Urinary bladder (tissue), 4 donors: Measurements from ENCODE around the gene NAT14. TPM values are rescaled to one million over a fixed set of nuclear protein-coding genes. Genes with fewer than 3 reads are reported as not detected.
A peak's percentile ranks its signal among the peaks of the same experiment; 100 is the strongest.
"Not testable (repeated sequence)": the region's sequence is repeated elsewhere in the genome, so short reads cannot be mapped to it uniquely, and the experiment has no call there.

ENCODE experiments used
- DNase-seq: peaks from one replicate; pipeline ENCODE4 v3.0.0-alpha.2; 2015; ENCODE audit errors: extremely low spot score
- H3K27ac ChIP-seq: one replicate; pipeline ENCODE4 v1.5.1; 2013; ENCODE audit warnings: low read depth, mild to moderate bottlenecking, moderate library complexity
- H3K36me3 ChIP-seq: one replicate; pipeline ENCODE4 v1.6.1; 2013; ENCODE audit warnings: mild to moderate bottlenecking, moderate library complexity; ENCODE audit not compliant: insufficient read depth
- H3K4me1 ChIP-seq: one replicate; pipeline ENCODE4 v1.6.1; 2013; ENCODE audit warnings: mild to moderate bottlenecking, moderate library complexity; ENCODE audit not compliant: insufficient read depth
- H3K4me3 ChIP-seq: one replicate; pipeline ENCODE4 v1.5.1; 2013; ENCODE audit warnings: low read depth, low read length
- WGBS: extraction: QIAGEN DNeasy Blood & Tissue Kit; methylation state at CpG from one replicate; pipeline ENCODE4 v1.1.7; 2013; 5-methylcytosine and 5-hydroxymethylcytosine counted together
- polyA plus RNA-seq: library from polyadenylated mRNA; stranded (reverse); fragments of 200-250 nt; gene quantifications from one replicate; pipeline ENCODE4 v1.2.3, GENCODE V29; 2013
- total RNA-seq: library from RNA; depleted of rRNA; stranded (reverse); fragments of >200 nt; gene quantifications from one replicate; pipeline ENCODE4 v1.2.3, GENCODE V29; 2014
- donor health status: healthy with polysubstance abuse.
- donor health status: healthy.

The NAT14 gene
- total and polyA plus RNA-seq, 2 donors, result 7.1 to 27.0 TPM

DNA sequence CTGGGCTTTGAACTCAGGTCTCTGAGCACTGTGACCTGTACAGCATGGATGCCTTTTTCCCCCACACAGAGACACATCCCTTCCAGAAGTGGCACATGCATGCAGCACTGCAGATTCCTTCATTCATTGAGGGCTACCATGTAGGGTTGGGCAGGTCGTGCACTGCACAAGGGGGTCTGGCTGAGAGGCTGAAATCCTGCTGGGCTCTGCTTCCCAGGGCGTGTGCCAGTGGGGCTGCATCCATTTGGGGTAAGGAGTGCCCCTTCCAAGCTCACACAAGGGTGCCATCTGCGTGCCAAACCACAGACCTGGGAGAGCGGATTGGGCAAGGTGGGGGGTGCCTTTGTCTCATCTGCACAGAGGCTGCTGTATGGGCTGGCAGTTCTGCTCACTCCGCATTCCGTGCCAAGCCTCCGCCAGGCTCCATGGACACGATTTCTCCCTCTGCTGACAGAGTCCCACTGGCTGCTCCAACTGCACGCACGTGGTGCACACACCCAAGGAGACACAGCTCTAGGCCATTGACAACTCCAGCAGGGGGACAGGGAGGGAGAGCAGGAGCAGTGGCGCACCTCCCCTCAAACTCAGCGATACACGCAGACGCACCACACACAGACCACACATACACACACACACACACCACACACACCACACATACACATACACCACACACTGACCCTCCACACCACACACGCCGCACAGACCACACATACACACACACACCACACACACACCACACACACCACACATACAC, 37.4 kb upstream of the NAT14 start:
- no peak for DNase-seq
- H3K36me3 ChIP-seq, result no peaks in the 10 kb centered on the region
- no peaks in the 10 kb centered on the region for H3K4me1 ChIP-seq
- 31% methylated on average over 16 of the region's 16 CpGs for WGBS
- no peak overlapping the region for H3K4me3 ChIP-seq
- no peak overlapping the region for H3K27ac ChIP-seq

DNA sequence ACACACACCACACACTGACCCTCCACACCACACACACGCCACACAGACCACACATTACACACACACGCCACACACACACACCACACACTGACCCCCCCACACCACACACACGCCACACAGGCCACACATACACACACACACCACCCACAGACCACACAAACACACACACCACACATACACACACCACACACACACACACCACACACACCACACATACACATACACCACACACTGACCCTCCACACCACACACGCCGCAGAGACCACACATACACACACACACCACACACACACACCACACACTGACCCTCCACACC, 36.9 kb upstream of the NAT14 start:
- H3K4me3 ChIP-seq, H3K36me3 ChIP-seq, H3K27ac ChIP-seq, DNase-seq, H3K4me1 ChIP-seq: not testable (repeated sequence)
- WGBS, result 87% methylated on average over 5 of the region's 5 CpGs

- DNase-seq, result no peak
- no peak overlapping the region for H3K27ac ChIP-seq
- H3K4me1 ChIP-seq, result no peaks in the 10 kb centered on the region
- H3K4me3 ChIP-seq, result no peak overlapping the region
- 34% methylated on average over 16 of the region's 16 CpGs for WGBS
- no peaks in the 10 kb centered on the region for H3K36me3 ChIP-seq
These were observed 35.5 kb upstream of the NAT14 start for GRCh38 chr19:55449469-55449868.

DNA sequence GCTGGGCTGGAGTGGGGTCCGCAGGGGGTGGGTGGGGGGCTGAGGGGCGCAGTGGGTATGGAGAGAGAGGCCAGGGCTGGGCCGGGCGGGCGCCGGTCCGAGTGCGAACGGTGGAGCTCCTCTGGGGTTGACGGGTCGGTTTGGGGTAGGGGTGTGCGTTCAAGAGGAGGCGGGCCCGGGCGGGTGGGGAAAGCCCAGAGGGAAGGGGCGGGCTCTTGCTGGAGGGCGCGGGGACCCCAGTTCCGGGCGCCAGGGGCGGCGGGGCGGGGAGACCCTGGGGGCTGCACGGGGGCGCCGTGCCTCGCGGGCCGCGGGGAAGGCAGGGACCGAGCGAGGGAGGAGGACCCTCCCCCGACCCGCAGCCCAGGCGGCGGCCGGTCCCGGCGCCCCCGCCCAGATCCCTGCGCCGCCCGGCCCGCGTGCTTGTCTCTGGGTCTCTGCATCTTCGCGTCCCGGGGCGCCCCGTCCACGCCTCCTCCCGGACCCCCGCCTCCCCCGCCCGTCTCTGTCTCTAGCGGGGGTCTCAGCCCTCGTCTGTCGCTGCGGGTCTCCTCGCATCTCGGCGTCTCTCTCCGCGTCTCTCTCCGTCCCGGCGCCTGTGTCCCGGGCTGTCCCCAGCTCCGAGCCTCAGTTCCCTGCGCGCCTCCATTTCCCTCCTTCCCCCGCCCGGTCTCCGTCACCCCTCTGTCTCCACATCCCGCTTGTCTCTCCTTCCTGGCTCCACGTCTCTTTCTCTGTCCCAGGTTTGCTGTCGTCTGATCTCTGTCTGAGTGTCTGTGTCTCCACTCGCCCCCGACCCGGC, 33.6 kb upstream of the NAT14 start:
- 1% methylated on average over 77 of the region's 80 CpGs for whole genome bisulfite sequencing
- no peak for DNase-seq
- Histone ChIP-seq H3K36me3 (no peaks in the 10 kb centered on the region), H3K4me3 (peak overlapping the region; percentile 26), H3K4me1 (no peaks in the 10 kb centered on the region), H3K27ac (no peak overlapping the region)

DNA sequence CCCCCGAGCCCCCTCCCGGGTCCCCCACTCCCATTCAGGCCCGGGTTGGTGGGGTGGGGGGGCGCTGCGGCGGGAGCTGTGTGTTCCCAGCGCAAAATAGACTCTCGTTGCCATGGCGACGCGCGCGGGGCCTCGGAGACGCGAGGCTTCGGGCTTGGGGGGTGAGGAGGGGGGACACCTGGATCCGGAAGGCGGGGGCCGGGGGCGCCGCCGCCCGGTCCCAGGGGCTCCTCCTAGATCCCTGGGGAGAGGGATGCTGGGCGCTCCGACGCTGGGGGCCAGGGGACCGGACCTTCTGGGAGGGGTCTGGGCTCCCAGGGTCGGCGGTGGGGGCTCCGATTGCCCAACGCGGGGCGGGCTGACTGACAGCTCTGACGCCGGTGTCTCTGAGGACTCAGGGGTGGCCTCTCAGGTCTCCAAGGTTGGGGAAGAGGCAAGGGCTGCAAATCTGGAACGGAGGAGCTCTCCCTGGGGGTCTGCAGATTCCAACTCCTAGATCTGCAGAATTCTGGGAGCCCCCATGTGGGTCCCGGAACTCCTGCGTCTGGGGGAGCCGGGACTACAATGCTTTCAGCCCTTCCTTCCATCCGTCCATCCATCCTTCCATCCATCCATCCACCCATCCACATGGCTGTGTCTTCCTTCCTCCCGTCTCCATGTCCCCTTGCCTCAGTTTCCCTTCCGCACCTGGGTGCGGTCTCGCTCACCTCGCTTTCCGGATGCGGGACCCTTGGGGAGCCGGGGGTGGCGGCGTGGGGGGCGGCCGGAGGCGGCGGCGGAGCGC, 32.8 kb upstream of the NAT14 start:
- no peaks in the 10 kb centered on the region for H3K4me1 ChIP-seq
- no peak for DNase-seq
- no peak overlapping the region for H3K27ac ChIP-seq
- WGBS, result 3% methylated on average over 57 of the region's 57 CpGs
- H3K4me3 ChIP-seq, result peak overlapping the region; percentile 26
- no peaks in the 10 kb centered on the region for H3K36me3 ChIP-seq

DNA sequence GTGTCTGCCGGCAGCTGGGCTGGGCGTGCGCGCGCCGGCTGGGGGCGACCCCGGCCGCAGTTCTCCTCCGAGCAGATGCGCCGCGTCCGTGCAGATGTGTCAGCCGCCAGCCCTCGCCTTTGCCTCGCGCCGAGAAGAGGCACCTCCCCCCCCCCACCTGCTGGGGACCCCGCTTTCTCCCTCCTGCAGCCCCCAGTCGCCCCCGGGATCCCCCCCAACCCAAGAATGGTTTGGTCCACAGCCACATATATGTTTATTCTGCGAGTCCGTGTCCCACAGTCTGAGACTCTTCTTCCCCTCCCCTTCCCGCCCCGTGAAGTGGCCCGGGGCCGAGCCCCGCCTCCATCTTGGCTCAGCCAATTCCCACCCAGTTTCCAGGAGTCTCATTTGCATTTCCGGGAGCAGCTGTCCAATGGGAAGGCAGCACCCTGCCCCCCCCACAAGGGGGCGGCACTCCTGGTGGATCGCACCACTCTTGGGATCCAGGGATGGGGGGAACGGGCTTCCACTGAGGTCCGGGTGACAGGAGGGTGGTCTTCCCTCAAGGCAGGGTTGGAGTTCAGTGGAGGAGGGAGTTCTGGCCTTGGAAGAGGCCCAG, 32.1 kb upstream of the NAT14 start:
- Histone ChIP-seq H3K4me1 (no peaks in the 10 kb centered on the region), H3K36me3 (no peaks in the 10 kb centered on the region), H3K4me3 (no peak overlapping the region), H3K27ac (no peak overlapping the region)
- WGBS, result 10% methylated on average over 34 of the region's 34 CpGs
- DNase-seq, result peak; percentile 80

DNA sequence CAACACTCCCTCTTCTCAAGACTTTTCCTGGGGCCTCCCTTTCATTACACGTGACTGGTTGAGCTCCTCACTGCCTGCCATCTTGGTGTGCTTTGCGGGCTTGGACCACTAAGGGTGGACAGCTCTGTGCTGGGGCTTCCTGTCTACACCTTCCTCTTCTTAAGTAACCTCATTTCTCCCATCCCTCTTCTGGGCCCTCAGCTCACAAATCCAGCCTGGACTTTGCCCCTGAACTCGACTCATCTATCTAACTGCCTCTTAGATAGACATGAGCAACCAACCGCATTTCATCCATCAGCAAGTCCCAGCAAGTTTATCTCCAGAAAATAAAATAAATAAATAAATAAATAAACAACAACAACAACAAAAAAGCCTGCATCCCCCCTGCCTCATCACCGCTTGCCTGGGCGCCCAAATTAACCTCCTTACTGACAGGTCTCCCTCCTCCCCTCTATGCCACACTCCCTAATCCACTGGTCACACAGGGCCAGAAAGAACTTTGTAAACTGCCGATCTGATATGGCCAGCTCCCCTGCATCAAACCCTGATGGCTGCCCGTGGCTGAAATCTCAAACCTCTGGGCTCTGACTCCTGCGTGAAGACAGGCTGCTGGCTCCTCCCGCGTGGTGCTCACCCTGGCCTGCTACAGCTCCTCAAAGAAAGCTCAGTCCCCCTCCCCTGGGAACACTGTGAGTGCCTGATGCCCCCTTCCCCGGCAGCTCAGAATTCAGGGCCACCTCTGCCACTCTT, 31.3 kb upstream of the NAT14 start:
- DNase-seq, result no peak
- 91% methylated on average over 12 of the region's 12 CpGs for WGBS
- H3K4me1 ChIP-seq, result no peaks in the 10 kb centered on the region
- H3K4me3 ChIP-seq, result no peak overlapping the region
- H3K27ac ChIP-seq, result no peak overlapping the region
- H3K36me3 ChIP-seq, result no peaks in the 10 kb centered on the region

GRCh38 chr19:55454787-55455243, 30.2 kb upstream of the NAT14 start:
- no peaks in the 10 kb centered on the region for H3K4me1 ChIP-seq
- WGBS, result 77% methylated on average over 14 of the region's 14 CpGs
- H3K4me3 ChIP-seq, result no peak overlapping the region
- no peak overlapping the region for H3K27ac ChIP-seq
- DNase-seq, result no peak
- H3K36me3 ChIP-seq, result no peaks in the 10 kb centered on the region

- DNase-seq, result no peak
- Histone ChIP-seq H3K36me3 (no peaks in the 10 kb centered on the region), H3K4me3 (no peak overlapping the region), H3K27ac (no peak overlapping the region), H3K4me1 (peaks cover under 1% of the 10 kb centered on the region)
- WGBS, result 89% methylated on average over 11 of the region's 11 CpGs
These were observed 29.3 kb upstream of the NAT14 start for GRCh38 chr19:55455576-55456235.

- H3K4me3 ChIP-seq, result no peak overlapping the region
- no peak overlapping the region for H3K27ac ChIP-seq
- no peak for DNase-seq
- H3K4me1 ChIP-seq, result peaks cover 2% of the 10 kb centered on the region
- 93% methylated on average over 14 of the region's 14 CpGs for WGBS
- no peaks in the 10 kb centered on the region for H3K36me3 ChIP-seq
These were observed 28.6 kb upstream of the NAT14 start for GRCh38 chr19:55456347-55456746.

- 87% methylated on average over 16 of the region's 16 CpGs for WGBS
- DNase-seq, result no peak
- H3K4me3 ChIP-seq, result no peak overlapping the region
- peaks cover 2% of the 10 kb centered on the region for H3K4me1 ChIP-seq
- H3K36me3 ChIP-seq, result no peaks in the 10 kb centered on the region
- H3K27ac ChIP-seq, result no peak overlapping the region
These were observed 27.1 kb upstream of the NAT14 start for GRCh38 chr19:55457683-55458457.

DNA sequence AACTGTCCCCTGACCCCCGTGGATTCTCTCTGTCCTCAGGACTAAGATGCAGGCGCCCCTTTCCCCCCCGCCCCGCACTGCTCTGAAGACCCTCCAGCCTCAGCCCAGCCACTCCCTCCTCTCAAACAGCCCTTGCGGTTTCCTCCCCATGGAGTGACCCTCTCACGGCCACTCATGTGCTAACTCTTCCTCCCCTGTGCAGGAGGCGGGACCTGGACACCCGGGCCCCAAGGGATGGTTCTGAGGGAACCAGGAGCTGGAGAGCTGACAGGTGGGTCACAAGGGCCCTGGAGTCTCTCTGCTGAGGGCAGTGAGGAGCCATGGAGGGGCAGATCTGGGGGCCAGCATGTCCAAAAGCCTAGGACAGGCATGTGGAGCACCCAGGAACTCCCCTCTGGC, 25.4 kb upstream of the NAT14 start:
- no peak for DNase-seq
- no peak overlapping the region for H3K27ac ChIP-seq
- no peak overlapping the region for H3K4me3 ChIP-seq
- no peaks in the 10 kb centered on the region for H3K36me3 ChIP-seq
- H3K4me1 ChIP-seq, result peaks cover 2% of the 10 kb centered on the region
- 50% methylated on average over 8 of the region's 8 CpGs for WGBS
